Stimulated activated CD4-positive, alpha-beta T cell treated with anti-CD3 and anti-CD28 coated beads, Interleukin-1b, Interleukin-23, amount 100 ng/mL, for 48 hours (primary cell): Measurements from ENCODE around the gene TENM3.

ENCODE experiments used
- DNase-seq: peaks from one replicate; pipeline ENCODE4 v3.0.0-alpha.2; 2020

TENM3 gene

DNA sequence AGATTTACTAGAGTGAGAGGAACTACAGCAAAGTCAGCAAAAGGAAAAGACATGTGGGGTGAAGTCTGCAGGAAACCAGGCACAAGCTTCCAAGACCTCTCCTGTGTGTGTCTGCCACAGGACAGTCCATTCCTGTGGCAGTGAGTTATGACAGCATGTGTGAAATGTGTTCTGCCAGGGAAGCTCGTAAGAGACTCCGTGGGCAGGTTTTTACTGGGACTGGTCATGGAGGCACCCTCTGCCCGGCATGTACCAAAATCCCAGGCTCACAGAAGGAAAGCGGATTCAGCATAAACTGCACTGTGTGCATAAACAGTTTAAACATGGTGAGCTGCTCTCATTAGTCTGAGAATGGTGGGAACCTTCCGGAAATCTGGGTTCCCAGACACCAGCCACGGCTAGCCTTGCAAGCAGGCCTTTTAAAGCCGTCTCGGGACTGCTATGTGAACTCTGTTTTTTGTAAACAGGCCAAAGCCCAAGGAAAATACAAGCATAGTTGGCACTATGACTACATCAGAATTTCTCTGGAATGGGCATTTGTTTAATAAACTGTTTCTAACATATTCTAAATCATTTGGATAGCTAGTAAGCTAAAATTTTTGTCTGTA, 288.5 kb downstream of the TENM3 start:
- DNase-seq = no peak

DNA sequence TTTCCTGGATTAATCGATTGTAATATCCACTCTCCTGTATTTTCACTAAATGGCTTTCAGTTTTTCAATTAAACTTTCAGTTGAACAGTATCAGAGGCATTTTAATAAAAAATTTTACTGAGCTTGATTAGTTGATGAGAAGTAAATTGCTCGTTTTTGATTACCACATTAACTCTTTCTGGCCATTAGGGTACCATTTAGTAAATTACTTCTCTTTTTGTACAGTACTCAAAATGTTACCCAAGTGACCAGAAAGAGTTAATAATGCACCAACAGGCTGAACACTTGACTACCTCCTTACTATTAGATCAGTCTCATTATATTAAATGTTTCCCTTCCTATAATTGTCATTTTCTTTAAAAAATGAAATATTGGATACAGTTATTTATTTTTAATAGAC, 289.2 kb downstream of the TENM3 start:
- DNase-seq = no peak

DNA sequence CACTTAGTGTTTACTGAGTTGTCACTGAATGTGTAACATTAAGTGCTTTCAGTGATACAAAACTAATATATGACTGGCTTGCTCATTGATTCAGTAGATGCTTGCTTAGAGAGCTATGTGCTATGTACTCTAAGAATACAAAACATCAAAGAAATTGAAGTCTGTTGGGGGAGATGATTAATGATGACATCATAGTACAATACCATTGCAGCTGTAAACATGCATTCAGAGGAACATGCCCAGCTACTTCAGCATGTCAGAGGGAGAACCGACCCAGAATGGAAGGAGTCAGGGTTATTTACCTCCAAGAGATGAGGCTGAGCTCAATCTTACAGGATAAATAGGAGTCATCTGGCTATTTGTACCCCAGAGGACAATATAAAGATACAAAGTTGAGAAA, 290.8 kb downstream of the TENM3 start:
- no peak for DNase-seq

GRCh38 chr4:182536221-182536811, 293.1 kb downstream of the TENM3 start:
- DNase-seq = no peak

DNA sequence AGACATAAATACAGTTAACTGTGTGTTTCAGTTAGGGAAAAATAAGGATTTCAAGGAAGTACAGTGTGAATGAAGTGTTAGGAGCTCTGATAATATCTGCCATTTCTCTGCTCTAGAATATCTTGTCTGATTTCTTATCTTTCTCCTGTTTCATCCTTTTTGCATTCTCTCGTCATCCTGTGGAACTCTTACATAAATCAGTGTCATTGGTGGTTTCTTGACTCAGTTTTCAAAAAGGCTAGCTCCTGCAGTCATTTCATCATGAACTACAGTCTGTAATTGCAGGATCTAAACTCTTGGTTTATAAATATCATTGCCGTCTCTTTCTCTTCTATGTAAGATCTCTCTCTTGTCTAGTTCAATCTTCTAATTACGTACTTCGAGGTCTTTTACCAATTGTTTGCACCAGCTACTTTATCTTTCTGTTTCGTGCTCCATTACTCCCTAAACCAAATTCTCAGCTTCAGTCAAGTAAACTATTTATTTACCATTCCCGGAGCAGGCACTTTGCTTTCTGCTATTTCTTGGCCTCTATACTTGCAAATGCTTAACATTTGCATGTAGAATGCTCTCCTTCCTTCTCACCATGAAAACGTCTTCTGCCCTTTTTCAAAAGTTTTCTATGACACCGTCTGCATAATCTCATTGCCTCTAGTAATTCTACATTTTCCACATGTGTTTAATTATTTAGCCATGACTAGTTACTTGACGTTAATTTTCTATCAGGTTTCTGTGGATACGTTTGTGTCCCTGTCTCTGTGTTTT, 294.0 kb downstream of the TENM3 start:
- no peak for DNase-seq

DNA sequence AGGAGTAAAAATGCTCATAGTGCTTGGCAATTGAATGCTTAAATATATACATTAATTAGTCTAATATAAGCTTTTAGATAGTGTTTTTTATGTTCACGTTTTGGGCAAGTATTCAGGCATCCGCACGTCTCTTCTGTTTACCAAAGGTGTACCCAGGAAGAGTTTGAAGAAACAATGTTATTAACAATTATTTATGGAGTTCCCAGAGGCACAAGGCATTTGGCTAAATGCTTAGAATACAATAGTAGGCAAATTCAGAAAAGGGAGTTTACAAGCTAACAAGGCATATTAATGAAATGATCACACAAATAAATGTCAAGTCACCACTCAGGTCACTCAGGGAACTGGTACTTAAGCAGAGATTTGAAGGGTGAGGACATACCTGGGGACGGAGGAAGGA, 294.8 kb downstream of the TENM3 start:
- DNase-seq = no peak

- DNase-seq = no peak
These were observed 297.3 kb downstream of the TENM3 start for GRCh38 chr4:182540496-182540895.

DNA sequence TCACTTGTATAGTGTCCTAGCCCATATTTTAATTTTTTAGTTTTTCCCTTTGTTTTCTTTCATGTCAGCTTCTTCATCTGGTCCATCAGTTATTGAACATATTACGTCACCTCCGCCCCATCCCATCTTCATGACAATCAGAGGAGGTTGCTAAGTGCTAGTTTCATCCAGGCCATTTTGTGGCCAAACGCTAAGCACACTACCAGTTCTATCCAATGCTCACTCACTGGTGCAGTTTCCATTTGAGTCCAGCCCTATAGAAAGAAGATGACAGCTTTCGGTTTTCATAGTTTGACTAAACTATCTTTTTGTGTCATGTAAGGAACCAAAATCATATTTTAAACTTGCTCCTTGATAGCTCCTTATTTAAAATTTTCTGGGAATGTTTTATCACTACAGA, 304.2 kb downstream of the TENM3 start:
- peak; percentile 14 for DNase-seq

GRCh38 chr4:182548156-182548555, 305.0 kb downstream of the TENM3 start:
- DNase-seq = no peak

DNA sequence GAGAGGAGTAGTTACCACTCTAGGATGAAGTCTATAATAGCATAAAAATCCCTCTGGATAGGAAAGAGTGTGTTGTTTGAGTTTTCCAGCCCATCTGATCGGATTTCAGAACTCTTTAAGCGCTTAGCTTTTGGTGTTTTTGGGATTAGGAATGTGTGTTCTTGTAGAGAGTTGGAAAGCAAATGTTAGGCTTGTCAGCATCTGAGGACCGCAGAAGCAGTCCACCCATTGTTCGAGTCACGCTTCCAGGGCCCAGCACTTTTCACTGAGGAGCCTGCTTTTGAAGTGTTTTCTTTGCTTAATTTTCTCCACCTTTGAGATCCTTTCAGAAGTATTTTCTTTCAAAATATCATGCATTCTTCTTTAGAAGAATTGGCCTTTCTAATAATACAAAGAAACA, 306.2 kb downstream of the TENM3 start:
- no peak for DNase-seq

DNA sequence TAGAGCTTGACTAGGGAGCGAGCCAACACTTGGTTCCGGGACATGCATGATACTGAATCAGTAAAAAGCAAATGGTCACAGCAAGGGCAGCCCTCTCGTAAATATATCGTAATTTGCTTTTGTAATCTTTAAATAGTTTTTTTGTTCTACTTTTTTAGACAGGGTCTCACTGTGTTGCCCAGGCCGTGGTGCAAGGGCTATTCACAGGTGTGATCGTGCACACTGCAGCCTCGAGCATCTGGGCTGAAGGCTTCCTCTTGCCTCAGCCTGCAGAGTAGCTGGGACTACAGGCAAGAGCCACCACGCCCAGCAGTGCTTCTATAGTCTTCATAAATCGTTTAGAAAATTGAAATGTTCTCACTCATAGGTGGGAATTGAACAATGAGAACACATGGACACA, 309.7 kb downstream of the TENM3 start:
- no peak for DNase-seq

GRCh38 chr4:182553653-182554052, 310.5 kb downstream of the TENM3 start:
- DNase-seq = no peak

DNA sequence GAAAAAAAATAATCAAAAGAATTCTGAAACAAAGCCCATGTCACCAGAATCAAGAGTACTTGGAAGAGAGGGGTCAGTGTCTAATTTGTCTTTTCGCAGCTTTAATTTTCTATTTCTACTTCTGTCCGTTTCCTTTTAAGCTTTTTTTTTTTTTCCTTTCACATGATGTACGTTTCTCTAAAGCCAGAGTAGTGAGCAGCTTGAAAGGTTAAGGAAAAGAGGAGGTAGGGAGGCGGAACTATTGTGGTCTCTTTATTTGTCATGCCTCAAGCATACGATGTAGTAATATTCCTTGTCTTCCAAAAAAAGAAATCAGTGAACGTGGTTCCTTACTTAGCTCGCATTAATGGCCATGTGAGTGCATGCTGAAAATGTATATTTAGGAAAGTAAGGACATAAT, 311.5 kb downstream of the TENM3 start:
- no peak for DNase-seq

DNA sequence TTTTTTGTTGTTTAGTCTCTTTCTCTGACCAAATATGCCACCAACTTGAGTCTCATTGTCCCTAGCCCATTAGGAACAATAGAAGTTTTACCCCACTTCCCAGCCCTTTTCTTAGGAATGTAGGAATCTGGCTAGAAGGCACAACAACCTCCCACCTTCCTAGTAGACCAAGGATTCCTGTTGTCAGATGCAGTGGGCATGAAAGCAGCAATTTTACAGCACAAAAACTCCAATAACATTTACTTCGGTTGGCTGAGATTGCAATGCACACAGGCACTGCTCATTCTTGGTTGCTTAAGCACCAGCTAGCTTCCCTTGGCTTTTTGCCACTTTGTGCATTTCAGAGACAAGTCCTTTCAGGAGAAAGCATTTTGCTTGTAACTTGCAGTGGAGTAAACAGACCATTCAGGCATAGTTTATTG, 312.8 kb downstream of the TENM3 start:
- no peak for DNase-seq

- DNase-seq = no peak
These were observed 313.4 kb downstream of the TENM3 start for GRCh38 chr4:182556580-182556979.

GRCh38 chr4:182560358-182560757, 317.2 kb downstream of the TENM3 start:
- DNase-seq = no peak

GRCh38 chr4:182562350-182562749, 319.1 kb downstream of the TENM3 start:
- DNase-seq = no peak

DNA sequence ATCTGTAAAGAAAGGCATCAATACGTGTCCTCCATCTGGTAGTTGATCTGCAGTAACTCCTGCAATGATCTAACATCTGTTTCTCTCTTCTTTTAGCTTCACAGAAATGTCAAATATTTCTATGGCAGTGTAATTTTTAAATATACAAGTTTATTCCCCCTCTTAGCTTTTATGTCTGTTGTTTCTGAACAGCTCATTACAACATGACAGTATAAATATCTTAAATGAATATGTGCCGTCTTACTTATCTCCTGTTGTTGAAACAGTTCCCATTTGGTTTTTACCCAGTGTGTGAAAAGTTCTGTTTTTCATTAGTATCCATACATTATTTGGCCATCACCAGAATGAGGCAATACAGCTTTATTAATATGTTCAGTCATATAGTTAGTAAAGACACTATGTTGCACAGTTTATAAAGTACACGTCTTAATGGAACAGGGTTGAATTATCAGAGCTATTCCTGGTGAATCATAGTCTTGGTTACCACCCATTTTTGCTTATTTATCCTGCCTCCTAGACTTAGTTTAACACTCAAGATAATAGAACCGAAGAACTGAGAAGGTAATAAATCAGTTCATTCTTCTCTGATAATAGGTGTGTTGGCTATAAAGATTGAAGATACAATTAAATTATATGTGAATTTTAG, 321.6 kb downstream of the TENM3 start:
- no peak for DNase-seq

- no peak for DNase-seq
These were observed 323.9 kb downstream of the TENM3 start for GRCh38 chr4:182567119-182567518.

DNA sequence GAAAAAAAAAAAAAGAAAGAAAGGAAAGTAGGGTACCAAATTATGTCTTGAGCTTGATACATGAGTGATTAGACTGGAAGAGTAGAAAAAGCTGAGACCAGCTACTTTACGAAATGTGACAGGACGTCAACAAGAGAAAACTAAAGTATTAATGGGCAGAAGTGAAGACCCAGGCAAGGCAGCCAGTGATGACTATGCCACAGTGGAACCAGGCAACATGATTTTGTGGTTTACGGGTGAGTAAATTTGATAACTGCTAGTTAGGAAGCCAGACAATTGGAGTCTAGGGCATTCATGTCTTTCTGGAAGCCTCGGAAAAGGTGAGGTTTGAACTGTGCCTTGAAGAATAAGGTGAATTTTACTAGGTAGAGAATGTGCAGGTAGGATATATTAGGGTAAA, 326.4 kb downstream of the TENM3 start:
- DNase-seq = no peak

DNA sequence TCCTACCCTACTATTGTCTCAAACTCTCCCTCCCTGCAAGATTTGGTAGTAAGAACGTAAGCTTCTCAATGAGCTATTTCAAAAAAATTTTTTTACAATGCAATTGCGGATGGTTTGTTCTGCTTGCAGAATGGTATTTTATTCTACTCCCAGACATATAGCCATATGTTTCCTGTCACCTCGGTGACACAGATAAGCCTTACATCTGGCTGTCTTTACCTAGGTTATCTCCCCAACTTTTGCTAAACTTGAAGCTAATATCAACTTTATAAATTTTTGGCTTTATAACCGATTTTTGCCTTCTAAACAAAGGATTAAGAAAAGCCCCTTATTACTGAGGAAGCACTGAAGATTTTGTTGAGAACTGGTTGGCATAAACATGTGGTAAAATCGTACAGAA, 331.5 kb downstream of the TENM3 start:
- DNase-seq = no peak

DNA sequence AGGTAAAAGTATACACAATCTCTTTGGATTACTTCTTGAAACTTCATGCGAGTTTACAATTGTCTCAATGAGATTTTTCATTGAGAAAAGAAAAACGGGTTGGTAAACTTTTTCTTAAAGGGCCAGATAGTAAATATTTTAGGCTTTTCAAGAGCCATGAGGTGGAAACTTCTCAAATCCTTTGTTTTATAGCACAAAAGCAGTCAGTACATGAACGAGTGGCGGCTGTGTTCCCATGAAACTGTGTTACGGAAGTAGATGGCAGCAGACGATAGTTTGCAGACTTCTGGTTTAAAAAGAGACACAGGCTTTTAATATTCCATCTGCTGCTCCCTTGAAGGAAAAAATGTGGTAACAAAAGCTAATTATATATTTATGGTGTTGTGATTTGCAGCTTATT, 332.0 kb downstream of the TENM3 start:
- no peak for DNase-seq

DNA sequence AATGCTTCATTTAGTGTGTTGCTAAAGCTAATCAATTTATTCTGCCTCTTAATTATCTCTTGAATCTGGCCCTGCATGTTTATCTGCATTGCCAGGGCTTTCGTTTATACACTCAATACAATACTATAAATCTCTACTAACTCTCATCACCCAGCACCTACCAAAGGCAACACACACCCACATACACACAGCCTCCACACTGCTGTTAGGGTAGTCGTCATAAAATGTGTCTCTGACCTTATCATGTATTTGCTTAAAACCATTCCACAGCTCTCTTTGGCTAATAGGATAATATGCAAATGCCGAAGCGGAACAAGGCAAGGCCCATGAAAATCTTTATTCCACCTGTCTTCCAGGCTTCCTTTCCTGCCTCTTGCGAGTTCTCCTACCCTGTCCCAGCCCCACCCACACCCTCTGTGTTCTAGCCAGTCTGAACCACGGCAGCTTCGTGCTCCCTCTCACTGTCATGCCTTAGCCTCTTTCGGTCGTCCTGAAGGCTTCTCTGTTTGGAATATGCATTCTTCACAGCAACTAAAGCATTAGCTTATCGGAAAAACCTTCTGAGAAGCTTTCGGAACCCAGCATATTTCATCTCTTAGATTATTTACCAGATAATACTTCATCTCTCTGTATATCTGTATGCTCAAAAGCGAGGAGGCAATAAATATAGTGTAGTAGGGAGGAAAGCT, 333.5 kb downstream of the TENM3 start:
- DNase-seq = no peak
